Transverse colon (tissue), 3 donors: ENCODE measurements around the gene MGAT5.

Experiments
- POLR2A ChIP-seq: fragments of 450-650 bp; IDR thresholded peaks from one replicate; pipeline ENCODE4 v1.6.1; 2016; ENCODE audit warnings: antibody characterized with exemption, mild to moderate bottlenecking, moderate library complexity
- TF ChIP-seq, protein P1 (sequence below), 5 experiments: fragments of 200-600 bp in 3 of 5; fragments of 450-650 bp in 2 of 5; sonication (generic) in 3 of 5; IDR thresholded peaks; 1 replicate in 2 of 5; 2 replicates in 3 of 5; pipeline ENCODE4 v1.5.1; 2016 to 2017; ENCODE audit warnings: antibody characterized with exemption in 5 of 5, inconsistent platforms in 3 of 5, mild to moderate bottlenecking in 2 of 5, moderate library complexity in 1 of 5

DNA sequence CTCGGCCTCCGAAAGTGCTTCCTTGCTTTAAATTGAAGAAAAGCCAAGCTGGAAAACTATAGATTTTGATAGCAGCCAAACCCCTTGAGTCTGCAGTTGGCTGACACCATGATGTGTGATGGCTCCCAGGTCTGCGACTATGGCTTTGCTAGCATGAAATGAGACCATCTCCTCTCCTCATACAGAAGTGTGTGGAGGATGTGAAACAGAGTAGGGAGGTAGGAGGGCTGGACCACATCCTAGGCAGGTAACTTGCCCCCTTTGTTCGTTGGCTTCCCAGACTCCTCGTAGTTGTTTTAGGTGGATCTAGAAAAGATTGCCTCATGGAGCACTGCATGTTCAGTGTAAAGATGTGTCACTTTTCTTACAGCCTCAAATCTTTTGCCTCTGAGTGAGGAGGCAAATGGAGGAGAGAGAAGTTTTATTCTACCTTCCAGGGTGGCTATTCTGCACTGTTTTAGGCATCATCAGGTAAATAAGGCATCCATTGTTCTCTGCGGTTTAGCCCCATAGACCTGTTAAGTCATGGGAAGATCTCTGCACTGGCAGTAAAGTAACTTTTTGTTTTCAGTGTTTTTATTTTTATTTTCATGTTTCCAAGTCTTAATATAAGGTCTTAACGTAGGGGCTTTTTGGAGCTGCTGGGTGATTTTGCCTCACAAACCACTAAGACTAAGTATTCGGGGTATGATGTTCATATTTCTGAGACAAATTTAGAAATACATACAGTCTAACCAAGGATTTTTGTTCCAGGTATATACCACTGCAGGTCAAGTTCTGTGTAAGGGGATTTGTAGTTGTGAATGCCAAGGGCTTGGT is 40.1 kb downstream of the MGAT5 start:
- TF ChIP-seq, protein P1, sequence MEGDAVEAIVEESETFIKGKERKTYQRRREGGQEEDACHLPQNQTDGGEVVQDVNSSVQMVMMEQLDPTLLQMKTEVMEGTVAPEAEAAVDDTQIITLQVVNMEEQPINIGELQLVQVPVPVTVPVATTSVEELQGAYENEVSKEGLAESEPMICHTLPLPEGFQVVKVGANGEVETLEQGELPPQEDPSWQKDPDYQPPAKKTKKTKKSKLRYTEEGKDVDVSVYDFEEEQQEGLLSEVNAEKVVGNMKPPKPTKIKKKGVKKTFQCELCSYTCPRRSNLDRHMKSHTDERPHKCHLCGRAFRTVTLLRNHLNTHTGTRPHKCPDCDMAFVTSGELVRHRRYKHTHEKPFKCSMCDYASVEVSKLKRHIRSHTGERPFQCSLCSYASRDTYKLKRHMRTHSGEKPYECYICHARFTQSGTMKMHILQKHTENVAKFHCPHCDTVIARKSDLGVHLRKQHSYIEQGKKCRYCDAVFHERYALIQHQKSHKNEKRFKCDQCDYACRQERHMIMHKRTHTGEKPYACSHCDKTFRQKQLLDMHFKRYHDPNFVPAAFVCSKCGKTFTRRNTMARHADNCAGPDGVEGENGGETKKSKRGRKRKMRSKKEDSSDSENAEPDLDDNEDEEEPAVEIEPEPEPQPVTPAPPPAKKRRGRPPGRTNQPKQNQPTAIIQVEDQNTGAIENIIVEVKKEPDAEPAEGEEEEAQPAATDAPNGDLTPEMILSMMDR (IDR thresholded peaks at IDR 0.05): no peak
- no peak for TF ChIP-seq POLR2A
